Erythroblast (primary cell): ENCODE measurements around the gene AMIGO2.

Source experiments
- GATA1 ChIP-seq: IDR thresholded peaks from 2 replicates; pipeline ENCODE4 v1.6.1; 2011; ENCODE audit warnings: low read depth, mild to moderate bottlenecking, control low read depth, low read length, moderate library complexity
- POLR2A ChIP-seq: IDR thresholded peaks from 2 replicates; pipeline ENCODE4 v1.6.1; 2011; ENCODE audit warnings: mild to moderate bottlenecking, low read length

DNA sequence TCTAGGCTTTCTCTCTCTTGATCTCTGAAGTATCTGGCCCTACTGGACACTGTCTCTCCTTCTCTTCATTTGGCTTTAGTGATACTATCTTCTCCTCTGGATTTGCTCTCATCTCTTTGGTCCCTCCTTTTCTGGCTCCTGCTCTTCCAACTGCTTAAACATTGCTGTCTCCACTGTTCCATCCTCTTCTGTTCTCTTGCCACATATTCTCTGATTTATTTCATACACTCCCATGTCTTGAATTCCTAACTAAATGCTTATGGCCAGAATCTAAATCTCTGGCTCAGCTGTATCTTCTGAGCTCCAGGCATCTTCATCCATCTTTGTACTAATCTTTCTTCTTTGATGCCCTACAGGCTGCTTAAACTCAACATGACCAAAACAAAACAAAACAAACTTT, 25.8 kb downstream of the AMIGO2 start:
- TF ChIP-seq POLR2A (no peak), GATA1 (no peak)
